Body of pancreas (tissue), 4 donors: ENCODE data around the gene IFITM5.

ENCODE experiments used
- CTCF ChIP-seq, 7 experiments: fragments of 450-650 bp in 4 of 7; fragments of 200-600 bp in 3 of 7; sonication (generic) in 3 of 7; IDR thresholded peaks; one replicate each; pipeline ENCODE4 v1.5.1; 2016 to 2019; ENCODE audit warnings: antibody characterized with exemption in 7 of 7
- POLR2A ChIP-seq, 3 donors: fragments of 450-650 bp; IDR thresholded peaks; one replicate each; pipeline ENCODE4 v1.6.1; 2016; ENCODE audit warnings: antibody characterized with exemption in 3 of 3, mild to moderate bottlenecking in 2 of 3

- TF ChIP-seq CTCF (IDR thresholded peaks at IDR 0.05) (no peak), POLR2A (IDR thresholded peaks at IDR 0.05) (no peak)
These were observed 4.0 kb upstream of the IFITM5 start for GRCh38 chr11:303363-303762.
